WTC11 (cell line): ENCODE results near the gene MAP3K14. TPM values are rescaled to one million over a fixed set of nuclear protein-coding genes. Genes with fewer than 3 reads are reported as not detected.

Experiments
- ATAC-seq: fragments of 200-7000 bp; cut with Tn5 transposase; 2 replicates; pipeline ENCODE4 v1.10.0; 2021; ENCODE audit warnings: mild to moderate bottlenecking, moderate library complexity
- CTCF ChIA-PET: fragments of 300-600 bp; sonication (Branson Sonifier 250); formaldehyde crosslinking; loops from one replicate; lab custom pipeline; 2021; ENCODE audit warnings: antibody characterized with exemption; lab: Charles Lee
- POLR2A ChIA-PET: fragments of 350-600 bp; sonication (Branson Sonifier 250); formaldehyde crosslinking; loops from one replicate; lab custom pipeline; 2021; ENCODE audit warnings: antibody characterized with exemption; lab: Charles Lee
- DNase-seq: peaks from one replicate; pipeline ENCODE4 v3.0.0; 2021; ENCODE audit warnings: low spot score
- H3K27ac Mint-ChIP-seq: 2 replicates; pipeline ENCODE4 v1.8.0; 2021; ENCODE audit warnings: mixed read lengths
- H3K27me3 Mint-ChIP-seq: 2 replicates; pipeline ENCODE4 v1.8.0; 2021; ENCODE audit warnings: low read depth, mild to moderate bottlenecking, moderate library complexity, mixed read lengths
- H3K36me3 Mint-ChIP-seq: 2 replicates; pipeline ENCODE4 v1.8.0; 2021; ENCODE audit warnings: mixed read lengths
- H3K4me1 Mint-ChIP-seq: 2 replicates; pipeline ENCODE4 v1.8.0; 2022; ENCODE audit warnings: mixed read lengths
- H3K4me3 Mint-ChIP-seq: 2 replicates; pipeline ENCODE4 v1.8.0; 2021; ENCODE audit warnings: mild to moderate bottlenecking, moderate library complexity, mixed read lengths
- H3K9me3 Mint-ChIP-seq: 2 replicates; pipeline ENCODE4 v1.8.0; 2021; ENCODE audit warnings: mixed read lengths
- ETV6 ChIP-seq: sonication (generic); formaldehyde crosslinking; IDR thresholded peaks from 2 replicates; pipeline ENCODE4 v1.8.1; 2022; ENCODE audit warnings: mild to moderate bottlenecking, missing genetic modification reagents
- FOXK1 ChIP-seq: sonication (generic); formaldehyde crosslinking; IDR thresholded peaks from 2 replicates; pipeline ENCODE4 v1.8.0; 2022; ENCODE audit warnings: mild to moderate bottlenecking, moderate library complexity, missing genetic modification reagents
- HMGA2 ChIP-seq: fragments of 250-450 bp; sonication (Bioruptor Pico); IDR thresholded peaks from 2 replicates; pipeline ENCODE4 v1.4.0; 2021; ENCODE audit warnings: mild to moderate bottlenecking, moderate library complexity
- KAT7 ChIP-seq: sonication (generic); formaldehyde crosslinking; IDR thresholded peaks from 2 replicates; pipeline ENCODE4 v1.8.1; 2023; ENCODE audit warnings: missing genetic modification reagents, mild to moderate bottlenecking, borderline replicate concordance
- MYBL2 ChIP-seq: sonication (generic); formaldehyde crosslinking; IDR thresholded peaks from 2 replicates; pipeline ENCODE4 v1.8.1; 2023; ENCODE audit warnings: mild to moderate bottlenecking, moderate library complexity, missing genetic modification reagents
- PRDM15 ChIP-seq: sonication (generic); formaldehyde crosslinking; IDR thresholded peaks from 2 replicates; pipeline ENCODE4 v1.8.0; 2022; ENCODE audit warnings: missing genetic modification reagents
- TP53 ChIP-seq: sonication (generic); formaldehyde crosslinking; IDR thresholded peaks from 2 replicates; pipeline ENCODE4 v1.8.1; 2023; ENCODE audit warnings: mild to moderate bottlenecking, missing genetic modification reagents
- total RNA-seq: library from RNA; stranded (reverse); gene quantifications from 3 replicates; pipeline ENCODE4 v1.2.3, GENCODE V29; 2021
- TF ChIP-seq, protein P1 (sequence below): sonication (generic); formaldehyde crosslinking; IDR thresholded peaks from 2 replicates; pipeline ENCODE4 v1.8.0; 2022; ENCODE audit warnings: mild to moderate bottlenecking, missing genetic modification reagents
- TF ChIP-seq, protein P2 (sequence below): sonication (generic); formaldehyde crosslinking; IDR thresholded peaks from 2 replicates; pipeline ENCODE4 v1.8.0; 2023; ENCODE audit warnings: missing genetic modification reagents, mild to moderate bottlenecking, borderline replicate concordance
- TF ChIP-seq, protein P3 (sequence below): fragments of 200-600 bp; IDR thresholded peaks from 2 replicates; pipeline ENCODE4 v1.8.0; 2022; ENCODE audit warnings: antibody characterized with exemption

MAP3K14 gene
- total RNA-seq, 1 experiment from 2014 or later = 4.0 TPM

DNA sequence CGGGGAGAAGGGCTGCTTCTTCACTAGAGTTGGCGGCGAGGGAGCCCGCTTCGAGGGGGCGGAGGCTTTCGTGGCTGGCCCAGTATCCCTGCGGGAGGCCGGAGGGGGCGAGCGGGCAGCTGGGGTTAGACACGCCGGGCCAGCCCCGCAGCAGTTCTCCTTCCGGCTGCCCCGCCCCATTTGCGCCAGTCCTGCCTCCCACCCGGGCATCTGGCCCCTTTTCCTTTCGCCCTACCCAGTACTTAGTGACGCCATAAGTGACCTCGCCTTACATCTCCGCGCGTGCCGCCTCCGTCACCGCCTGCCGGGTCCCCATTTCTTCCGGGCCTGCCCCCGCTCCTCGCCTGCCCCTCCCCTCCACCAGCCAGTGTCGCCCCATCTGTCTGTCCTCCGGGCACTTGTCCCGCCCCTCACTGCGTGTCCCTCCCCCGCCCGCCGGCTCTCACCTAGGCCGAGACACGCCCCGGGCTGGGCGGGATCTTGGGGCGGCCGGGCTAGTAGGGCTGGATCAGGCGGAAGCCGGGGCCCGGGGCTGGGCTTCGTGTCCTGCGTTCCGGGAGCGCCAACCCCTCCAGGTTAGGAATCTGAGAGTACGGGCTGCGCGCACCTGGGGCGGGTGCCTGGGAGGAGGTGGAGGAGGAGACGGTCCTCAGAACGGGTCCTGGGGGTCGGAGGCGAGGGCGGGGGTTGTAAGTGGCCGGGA lies 69.2 kb downstream of the MAP3K14 start (continued):
- TF ChIP-seq PRDM15 (CRISPR knock-in tag) = 0 out of 2 replicates have a peak, but pooled peaks have one; percentile 12
- TF ChIP-seq TP53 (CRISPR knock-in tag) = peak; percentile 3; the same call in 1 of the 2 replicates
- 0 out of 2 replicates have a peak, but pooled peaks have one; percentile 15 for TF ChIP-seq FOXK1
- TF ChIP-seq, protein P1, sequence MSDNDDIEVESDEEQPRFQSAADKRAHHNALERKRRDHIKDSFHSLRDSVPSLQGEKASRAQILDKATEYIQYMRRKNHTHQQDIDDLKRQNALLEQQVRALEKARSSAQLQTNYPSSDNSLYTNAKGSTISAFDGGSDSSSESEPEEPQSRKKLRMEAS (CRISPR knock-in tag) = peak; percentile 44
- peak; percentile 53; the same call in 1 of the 2 replicates for TF ChIP-seq MYBL2 (CRISPR knock-in tag)

- ChIA-PET POLR2A (interaction anchor here (0.8 to 2.4 kb wide), 4 partner anchors 15 to 98 kb away, joined by 3 to 18 read pairs (median 5); partner anchors contain the start of gene HEXIM1), CTCF (interaction anchor here (0.5 to 9.1 kb wide), 35 partner anchors 9 to 184 kb away, joined by 3 to 179 read pairs (median 5); partner anchors contain the start of genes ACBD4, HEXIM1 and MAP3K14)
- H3K9me3 Mint-ChIP-seq = no peaks in the 10 kb centered on the region
- ATAC-seq (peak; percentile 38), DNase-seq (peak; percentile 73)
- peaks cover 7% of the 10 kb centered on the region for H3K36me3 Mint-ChIP-seq
- peaks cover 22% of the 10 kb centered on the region for H3K4me1 Mint-ChIP-seq
- peaks cover 2% of the 10 kb centered on the region for H3K27me3 Mint-ChIP-seq
- peak overlapping the region; percentile 83 for H3K4me3 Mint-ChIP-seq
- peak overlapping the region; percentile 80 for H3K27ac Mint-ChIP-seq
- no peak for TF ChIP-seq KAT7 (CRISPR knock-in tag)
- TF ChIP-seq, protein P2, sequence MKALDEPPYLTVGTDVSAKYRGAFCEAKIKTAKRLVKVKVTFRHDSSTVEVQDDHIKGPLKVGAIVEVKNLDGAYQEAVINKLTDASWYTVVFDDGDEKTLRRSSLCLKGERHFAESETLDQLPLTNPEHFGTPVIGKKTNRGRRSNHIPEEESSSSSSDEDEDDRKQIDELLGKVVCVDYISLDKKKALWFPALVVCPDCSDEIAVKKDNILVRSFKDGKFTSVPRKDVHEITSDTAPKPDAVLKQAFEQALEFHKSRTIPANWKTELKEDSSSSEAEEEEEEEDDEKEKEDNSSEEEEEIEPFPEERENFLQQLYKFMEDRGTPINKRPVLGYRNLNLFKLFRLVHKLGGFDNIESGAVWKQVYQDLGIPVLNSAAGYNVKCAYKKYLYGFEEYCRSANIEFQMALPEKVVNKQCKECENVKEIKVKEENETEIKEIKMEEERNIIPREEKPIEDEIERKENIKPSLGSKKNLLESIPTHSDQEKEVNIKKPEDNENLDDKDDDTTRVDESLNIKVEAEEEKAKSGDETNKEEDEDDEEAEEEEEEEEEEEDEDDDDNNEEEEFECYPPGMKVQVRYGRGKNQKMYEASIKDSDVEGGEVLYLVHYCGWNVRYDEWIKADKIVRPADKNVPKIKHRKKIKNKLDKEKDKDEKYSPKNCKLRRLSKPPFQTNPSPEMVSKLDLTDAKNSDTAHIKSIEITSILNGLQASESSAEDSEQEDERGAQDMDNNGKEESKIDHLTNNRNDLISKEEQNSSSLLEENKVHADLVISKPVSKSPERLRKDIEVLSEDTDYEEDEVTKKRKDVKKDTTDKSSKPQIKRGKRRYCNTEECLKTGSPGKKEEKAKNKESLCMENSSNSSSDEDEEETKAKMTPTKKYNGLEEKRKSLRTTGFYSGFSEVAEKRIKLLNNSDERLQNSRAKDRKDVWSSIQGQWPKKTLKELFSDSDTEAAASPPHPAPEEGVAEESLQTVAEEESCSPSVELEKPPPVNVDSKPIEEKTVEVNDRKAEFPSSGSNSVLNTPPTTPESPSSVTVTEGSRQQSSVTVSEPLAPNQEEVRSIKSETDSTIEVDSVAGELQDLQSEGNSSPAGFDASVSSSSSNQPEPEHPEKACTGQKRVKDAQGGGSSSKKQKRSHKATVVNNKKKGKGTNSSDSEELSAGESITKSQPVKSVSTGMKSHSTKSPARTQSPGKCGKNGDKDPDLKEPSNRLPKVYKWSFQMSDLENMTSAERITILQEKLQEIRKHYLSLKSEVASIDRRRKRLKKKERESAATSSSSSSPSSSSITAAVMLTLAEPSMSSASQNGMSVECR (CRISPR knock-in tag) = peak; percentile 41; the same call in 1 of the 2 replicates
- 0 out of 2 replicates have a peak, but pooled peaks have one; percentile 9 for TF ChIP-seq ETV6 (CRISPR knock-in tag)
- peak; percentile 11; the same call in 1 of the 2 replicates for TF ChIP-seq TP53 (CRISPR knock-in tag)
- no peak for TF ChIP-seq HMGA2 (CRISPR knock-in tag)
- TF ChIP-seq, protein P3, sequence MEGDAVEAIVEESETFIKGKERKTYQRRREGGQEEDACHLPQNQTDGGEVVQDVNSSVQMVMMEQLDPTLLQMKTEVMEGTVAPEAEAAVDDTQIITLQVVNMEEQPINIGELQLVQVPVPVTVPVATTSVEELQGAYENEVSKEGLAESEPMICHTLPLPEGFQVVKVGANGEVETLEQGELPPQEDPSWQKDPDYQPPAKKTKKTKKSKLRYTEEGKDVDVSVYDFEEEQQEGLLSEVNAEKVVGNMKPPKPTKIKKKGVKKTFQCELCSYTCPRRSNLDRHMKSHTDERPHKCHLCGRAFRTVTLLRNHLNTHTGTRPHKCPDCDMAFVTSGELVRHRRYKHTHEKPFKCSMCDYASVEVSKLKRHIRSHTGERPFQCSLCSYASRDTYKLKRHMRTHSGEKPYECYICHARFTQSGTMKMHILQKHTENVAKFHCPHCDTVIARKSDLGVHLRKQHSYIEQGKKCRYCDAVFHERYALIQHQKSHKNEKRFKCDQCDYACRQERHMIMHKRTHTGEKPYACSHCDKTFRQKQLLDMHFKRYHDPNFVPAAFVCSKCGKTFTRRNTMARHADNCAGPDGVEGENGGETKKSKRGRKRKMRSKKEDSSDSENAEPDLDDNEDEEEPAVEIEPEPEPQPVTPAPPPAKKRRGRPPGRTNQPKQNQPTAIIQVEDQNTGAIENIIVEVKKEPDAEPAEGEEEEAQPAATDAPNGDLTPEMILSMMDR = peak; percentile 32; the same call in 1 of the 2 replicates
These were observed 69.9 kb downstream of the MAP3K14 start for GRCh38 chr17:45246861-45247428.
